Measurements from ENCODE around the gene GPR152. TPM values are rescaled to one million over a fixed set of nuclear protein-coding genes. Genes with fewer than 3 reads are reported as not detected.
"Not testable (repeated sequence)": the region's sequence is repeated elsewhere in the genome, so short reads cannot be mapped to it uniquely, and the experiment has no call there.

The GPR152 gene
- total RNA-seq, 4 donors from 2014 or later, result not detected

- peaks cover 16 to 21% of the 10 kb centered on the region in 2 donors for H3K4me1 ChIP-seq
- TF ChIP-seq POLR2A (IDR thresholded peaks at IDR 0.05) (peak in 1 of 2 donors; percentile 70), CTCF (IDR thresholded peaks at IDR 0.05) (peak in 2 of 6 experiments; percentile 18 to 34)
- WGBS, 2 donors, result 6 to 12% methylated on average over 39 to 60 of the region's 60 CpGs
- H3K36me3 ChIP-seq, result peaks cover 0 to 10% of the 10 kb centered on the region in 2 donors
- intact Hi-C loops (cut with DNase I), result no loop called here
- peak within 1 kb of the TSS in 2 of 3 donors; percentile 42 to 76 for H3K4me3 ChIP-seq (replicated peaks in 1 of 3)
- H3K27ac ChIP-seq, result peak within 1 kb of the TSS; percentile 76 to 90 (median 88)
- DNase-seq, result peak; percentile 97 to 98
- H3K9me3 ChIP-seq, result no peaks in the 10 kb centered on the region
- no peaks in the 10 kb centered on the region for H3K27me3 ChIP-seq
Measured at GRCh38 chr11:67482827-67483798, 30.6 kb upstream of the GPR152 start, which contains the start of gene AIP. Gene AIP, plus strand, starts transcription at chr11:67483026. Its CDS starts 133 bp downstream, at chr11:67483159.

- intact Hi-C loops (cut with DNase I), result no loop called here
- peak overlapping the region in 2 of 3 donors; percentile 42 to 76 for H3K4me3 ChIP-seq (replicated peaks in 1 of 3)
- H3K36me3 ChIP-seq, result peaks cover 0 to 2% of the 10 kb centered on the region in 2 donors
- peak overlapping the region; percentile 76 to 90 (median 88) for H3K27ac ChIP-seq
- H3K9me3 ChIP-seq, result no peaks in the 10 kb centered on the region
- H3K27me3 ChIP-seq, result no peaks in the 10 kb centered on the region
- H3K4me1 ChIP-seq, result peaks cover 16 to 24% of the 10 kb centered on the region in 2 donors
- TF ChIP-seq POLR2A (IDR thresholded peaks at IDR 0.05), result no peak
- no peak for TF ChIP-seq CTCF (IDR thresholded peaks at IDR 0.05)
- DNase-seq, result no peak
- 49 to 53% methylated on average over 19 of the region's 19 CpGs for WGBS, 2 donors
Measured at GRCh38 chr11:67482275-67482826, 29.8 kb upstream of the GPR152 start.

- H3K4me1 ChIP-seq; H3K27me3 ChIP-seq; H3K9me3 ChIP-seq; H3K36me3 ChIP-seq; DNase-seq; H3K4me3 ChIP-seq (replicated peaks in 1 of 3); intact Hi-C loops (cut with DNase I): not testable (repeated sequence)
- peak overlapping the region in 1 of 3 donors; percentile 49 for H3K27ac ChIP-seq
- WGBS, 2 donors, result 66 to 67% methylated on average over 15 of the region's 16 CpGs
Measured at GRCh38 chr11:67477344-67478050, 25.0 kb upstream of the GPR152 start.

- WGBS, 2 donors, result 87 to 91% methylated on average over 10 of the region's 10 CpGs
Measured at GRCh38 chr11:67476692-67477091, 24.2 kb upstream of the GPR152 start.

GRCh38 chr11:67472882-67473281 is 20.4 kb upstream of the GPR152 start:
- intact Hi-C loops (cut with DNase I), result no loop called here
- TF ChIP-seq CTCF (IDR thresholded peaks at IDR 0.05) (no peak), POLR2A (IDR thresholded peaks at IDR 0.05) (no peak)
- no peaks in the 10 kb centered on the region for H3K27me3 ChIP-seq
- H3K27ac ChIP-seq, result no peak overlapping the region
- H3K36me3 ChIP-seq, result no peaks in the 10 kb centered on the region
- no peak for DNase-seq
- peaks cover 12 to 15% of the 10 kb centered on the region in 2 donors for H3K4me1 ChIP-seq
- H3K9me3 ChIP-seq, result no peaks in the 10 kb centered on the region
- no peak overlapping the region for H3K4me3 ChIP-seq (replicated peaks in 1 of 3)
- WGBS, 2 donors, result 80% methylated on average over 7 of the region's 7 CpGs

More at GRCh38 chr11:67476692-67477091, 24.2 kb upstream of the GPR152 start:
- H3K27ac ChIP-seq; H3K9me3 ChIP-seq; H3K4me1 ChIP-seq; H3K36me3 ChIP-seq; intact Hi-C loops (cut with DNase I); H3K4me3 ChIP-seq (replicated peaks in 1 of 3); DNase-seq; H3K27me3 ChIP-seq: not testable (repeated sequence)
